GM19438 (cell line): ENCODE data around the gene SMG5.

ENCODE experiments used
- ATAC-seq: cut with Tn5 transposase; IDR thresholded peaks from one replicate; pipeline ENCODE4 v1.9.1; 2021; ENCODE audit warnings: low read depth; ENCODE audit not compliant: unreplicated experiment

The SMG5 gene

GRCh38 chr1:156281693-156282478, 739 bp downstream of the SMG5 start:
- no peak for ATAC-seq

- no peak for ATAC-seq
These were observed 1.3 kb downstream of the SMG5 start for GRCh38 chr1:156281281-156281680.

- ATAC-seq: no peak
These were observed 2.8 kb downstream of the SMG5 start for GRCh38 chr1:156279837-156280236.

GRCh38 chr1:156276966-156277381, 5.7 kb downstream of the SMG5 start:
- ATAC-seq: no peak

- ATAC-seq: no peak
These were observed 6.1 kb downstream of the SMG5 start for GRCh38 chr1:156276532-156276931.

GRCh38 chr1:156270314-156270713, 12.3 kb downstream of the SMG5 start:
- ATAC-seq: no peak

GRCh38 chr1:156268336-156268735, 14.3 kb downstream of the SMG5 start:
- no peak for ATAC-seq

- no peak for ATAC-seq
These were observed 16.6 kb downstream of the SMG5 start for GRCh38 chr1:156266051-156266450.

- ATAC-seq: no peak
These were observed 19.4 kb downstream of the SMG5 start for GRCh38 chr1:156263288-156263655.

- no peak for ATAC-seq
These were observed 20.0 kb downstream of the SMG5 start for GRCh38 chr1:156262461-156263287.

- ATAC-seq: no peak
These were observed 21.7 kb downstream of the SMG5 start for GRCh38 chr1:156260896-156261295.

GRCh38 chr1:156259805-156260204, 22.8 kb downstream of the SMG5 start:
- ATAC-seq: no peak

GRCh38 chr1:156258859-156259258, 23.8 kb downstream of the SMG5 start:
- ATAC-seq: no peak

- ATAC-seq: no peak
These were observed 24.9 kb downstream of the SMG5 start for GRCh38 chr1:156257711-156258110.

- ATAC-seq: no peak
These were observed 29.0 kb downstream of the SMG5 start for GRCh38 chr1:156253634-156254033.

- no peak for ATAC-seq
These were observed 31.1 kb downstream of the SMG5 start for GRCh38 chr1:156251527-156251926.

GRCh38 chr1:156249593-156249992, 33.0 kb downstream of the SMG5 start:
- no peak for ATAC-seq

- no peak for ATAC-seq
These were observed 34.3 kb downstream of the SMG5 start for GRCh38 chr1:156248323-156248683.

- ATAC-seq: no peak
These were observed 34.9 kb downstream of the SMG5 start, which contains the start of gene PAQR6 for GRCh38 chr1:156247460-156248322. PAQR6 (minus strand) TSS chr1:156248056; CDS start chr1:156246731, 1,325 bp downstream.

- ATAC-seq: no peak
These were observed 35.7 kb downstream of the SMG5 start for GRCh38 chr1:156246781-156247459.
